GM23338 (cell line): Measurements from ENCODE around the gene WNT2B. TPM values are rescaled to one million over a fixed set of nuclear protein-coding genes. Genes with fewer than 3 reads are reported as not detected.

Source experiments
- ATAC-seq: fragments of 200-7000 bp; cut with Tn5 transposase; 3 replicates; pipeline ENCODE4 v1.9.1; 2020
- DNase-seq: peaks from one replicate; pipeline ENCODE4 v3.0.0-alpha.2; 2015; ENCODE audit warnings: low spot score
- H2AFZ ChIP-seq: fragments of 200-600 bp; sonication (generic); 2 replicates; pipeline ENCODE4 v1.8.0; 2016; ENCODE audit warnings: antibody characterized with exemption, mild to moderate bottlenecking, moderate library complexity
- H3F3A ChIP-seq: fragments of 200-600 bp; sonication (generic); replicated peaks from 2 replicates; pipeline ENCODE4 v1.8.0; 2017; ENCODE audit warnings: antibody characterized with exemption, mixed run types, low read depth
- H3K27ac ChIP-seq: fragments of 200-600 bp; sonication (generic); 2 replicates; pipeline ENCODE4 v1.6.1; 2016; ENCODE audit warnings: low read depth
- H3K27me3 ChIP-seq: fragments of 200-600 bp; sonication (generic); 2 replicates; pipeline ENCODE4 v1.8.0; 2016; ENCODE audit warnings: mild to moderate bottlenecking, mixed run types, moderate library complexity; ENCODE audit not compliant: insufficient read depth
- H3K36me3 ChIP-seq: fragments of 200-600 bp; sonication (generic); 2 replicates; pipeline ENCODE4 v1.8.0; 2016; ENCODE audit warnings: mild to moderate bottlenecking; ENCODE audit not compliant: insufficient read depth
- H3K4me1 ChIP-seq: fragments of 200-600 bp; sonication (generic); 2 replicates; pipeline ENCODE4 v1.8.0; 2016; ENCODE audit warnings: mild to moderate bottlenecking, moderate library complexity; ENCODE audit not compliant: insufficient read depth
- H3K4me2 ChIP-seq: fragments of 200-600 bp; sonication (generic); 2 replicates; pipeline ENCODE4 v1.7.1; 2017; ENCODE audit warnings: mixed run types
- H3K4me3 ChIP-seq: fragments of 200-600 bp; sonication (generic); 2 replicates; pipeline ENCODE4 v1.6.1; 2016; ENCODE audit warnings: mixed run types
- H3K79me2 ChIP-seq: fragments of 200-600 bp; sonication (generic); replicated peaks from 2 replicates; pipeline ENCODE4 v1.8.0; 2017; ENCODE audit warnings: mild to moderate bottlenecking; ENCODE audit not compliant: insufficient read depth
- H3K9me2 ChIP-seq: fragments of 200-600 bp; sonication (generic); 2 replicates; pipeline ENCODE4 v1.8.0; 2017; ENCODE audit not compliant: insufficient read depth
- H4K20me1 ChIP-seq: fragments of 200-600 bp; sonication (generic); replicated peaks from 2 replicates; pipeline ENCODE4 v1.8.0; 2017; ENCODE audit warnings: mild to moderate bottlenecking; ENCODE audit not compliant: insufficient read depth
- H3K27ac Mint-ChIP-seq: 2 replicates; pipeline ENCODE4 v1.8.0; 2020; ENCODE audit warnings: inconsistent platforms, mild to moderate bottlenecking, moderate library complexity, mixed read lengths
- H3K27me3 Mint-ChIP-seq: 3 replicates; pipeline ENCODE4 v1.8.0; 2022; ENCODE audit warnings: low read depth, mild to moderate bottlenecking, moderate library complexity, mixed read lengths, inconsistent platforms; ENCODE audit not compliant: insufficient read depth, poor library complexity
- H3K36me3 Mint-ChIP-seq: 3 replicates; pipeline ENCODE4 v1.8.0; 2021; ENCODE audit warnings: low read depth, mild to moderate bottlenecking, inconsistent platforms, moderate library complexity, mixed read lengths
- H3K4me1 Mint-ChIP-seq: 3 replicates; pipeline ENCODE4 v1.8.0; 2020; ENCODE audit warnings: mild to moderate bottlenecking, inconsistent platforms, mixed read lengths
- H3K4me3 Mint-ChIP-seq: 3 replicates; pipeline ENCODE4 v1.8.0; 2021; ENCODE audit warnings: moderate library complexity, mild to moderate bottlenecking, inconsistent platforms, mixed read lengths
- H3K9me3 Mint-ChIP-seq: 3 replicates; pipeline ENCODE4 v1.8.0; 2020; ENCODE audit warnings: moderate library complexity, mild to moderate bottlenecking, inconsistent platforms, mixed read lengths
- CTCF ChIP-seq, 2 experiments: fragments of 200-600 bp in 1 of 2; sonication (generic) in 1 of 2; conservative IDR thresholded peaks; 2 replicates each; pipeline versions ENCODE4 v1.5.1 to v1.6.1; 2016 to 2017; ENCODE audit warnings: antibody characterized with exemption in 2 of 2, low read depth in 2 of 2, mild to moderate bottlenecking in 2 of 2, moderate library complexity in 1 of 2
- EZH2 ChIP-seq: fragments of 200-600 bp; sonication (generic); IDR thresholded peaks from one replicate; pipeline ENCODE4 v1.8.0; 2017; ENCODE audit warnings: antibody characterized with exemption, mild to moderate bottlenecking, low read depth; ENCODE audit not compliant: unreplicated experiment
- REST ChIP-seq: IDR thresholded peaks from one replicate; pipeline ENCODE4 v1.6.1; 2018; ENCODE audit warnings: antibody characterized with exemption; ENCODE audit not compliant: unreplicated experiment
- polyA plus RNA-seq: library from polyadenylated mRNA; unstranded; fragments of >200 nt; fragmentation: Nextera tagmentation; extraction: Ambion mirVana; gene quantifications from 2 replicates; pipeline ENCODE4 v1.2.1, GENCODE V29; 2016
- total RNA-seq: library from RNA; depleted of rRNA; stranded (reverse); fragments of >200 nt; shearing (Covaris generic); gene quantifications from 2 replicates; pipeline ENCODE4 v1.2.3, GENCODE V29; 2014
- TF ChIP-seq, protein P1 (sequence below): IDR thresholded peaks from 2 replicates; pipeline ENCODE4 v1.6.1; 2016; ENCODE audit warnings: antibody characterized with exemption
- TF ChIP-seq, protein P2 (sequence below): fragments of 250-450 bp; sonication (Bioruptor Pico); IDR thresholded peaks from 2 replicates; pipeline ENCODE4 v1.5.0; 2020; ENCODE audit warnings: mild to moderate bottlenecking, moderate library complexity

Gene WNT2B
- total and polyA plus RNA-seq, 2 experiments from 2014 or later = 0.50 to 0.90 TPM

GRCh38 chr1:112532064-112532463 is 23.3 kb downstream of the WNT2B start:
- Histone ChIP-seq H3K4me3 (no peak overlapping the region), H3K4me1 (peaks cover 8% of the 10 kb centered on the region), H3K27me3 (no peaks in the 10 kb centered on the region), H3F3A (no peaks in the 10 kb centered on the region), H4K20me1 (peaks cover 8% of the 10 kb centered on the region; the same call in 1 of the 2 replicates), H3K27ac (no peak overlapping the region), H3K36me3 (no peaks in the 10 kb centered on the region), H2AFZ (no peak overlapping the region), H3K4me2 (no peak overlapping the region), H3K79me2 (no peaks in the 10 kb centered on the region), H3K9me2 (no peaks in the 10 kb centered on the region)
- Mint-ChIP-seq H3K4me3 (no peak overlapping the region), H3K27me3 (peaks cover 3% of the 10 kb centered on the region), H3K36me3 (no peaks in the 10 kb centered on the region), H3K9me3 (no peaks in the 10 kb centered on the region), H3K27ac (no peak overlapping the region), H3K4me1 (peaks cover 10% of the 10 kb centered on the region)
- no peak for DNase-seq
- TF ChIP-seq REST (no peak), CTCF (conservative IDR thresholded peaks at IDR 0.05; ENCODE audit: low read depth in 2 of 2) (no peak), EZH2 (no peak)
- TF ChIP-seq, protein P1, sequence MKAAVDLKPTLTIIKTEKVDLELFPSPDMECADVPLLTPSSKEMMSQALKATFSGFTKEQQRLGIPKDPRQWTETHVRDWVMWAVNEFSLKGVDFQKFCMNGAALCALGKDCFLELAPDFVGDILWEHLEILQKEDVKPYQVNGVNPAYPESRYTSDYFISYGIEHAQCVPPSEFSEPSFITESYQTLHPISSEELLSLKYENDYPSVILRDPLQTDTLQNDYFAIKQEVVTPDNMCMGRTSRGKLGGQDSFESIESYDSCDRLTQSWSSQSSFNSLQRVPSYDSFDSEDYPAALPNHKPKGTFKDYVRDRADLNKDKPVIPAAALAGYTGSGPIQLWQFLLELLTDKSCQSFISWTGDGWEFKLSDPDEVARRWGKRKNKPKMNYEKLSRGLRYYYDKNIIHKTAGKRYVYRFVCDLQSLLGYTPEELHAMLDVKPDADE = no peak
- TF ChIP-seq, protein P2, sequence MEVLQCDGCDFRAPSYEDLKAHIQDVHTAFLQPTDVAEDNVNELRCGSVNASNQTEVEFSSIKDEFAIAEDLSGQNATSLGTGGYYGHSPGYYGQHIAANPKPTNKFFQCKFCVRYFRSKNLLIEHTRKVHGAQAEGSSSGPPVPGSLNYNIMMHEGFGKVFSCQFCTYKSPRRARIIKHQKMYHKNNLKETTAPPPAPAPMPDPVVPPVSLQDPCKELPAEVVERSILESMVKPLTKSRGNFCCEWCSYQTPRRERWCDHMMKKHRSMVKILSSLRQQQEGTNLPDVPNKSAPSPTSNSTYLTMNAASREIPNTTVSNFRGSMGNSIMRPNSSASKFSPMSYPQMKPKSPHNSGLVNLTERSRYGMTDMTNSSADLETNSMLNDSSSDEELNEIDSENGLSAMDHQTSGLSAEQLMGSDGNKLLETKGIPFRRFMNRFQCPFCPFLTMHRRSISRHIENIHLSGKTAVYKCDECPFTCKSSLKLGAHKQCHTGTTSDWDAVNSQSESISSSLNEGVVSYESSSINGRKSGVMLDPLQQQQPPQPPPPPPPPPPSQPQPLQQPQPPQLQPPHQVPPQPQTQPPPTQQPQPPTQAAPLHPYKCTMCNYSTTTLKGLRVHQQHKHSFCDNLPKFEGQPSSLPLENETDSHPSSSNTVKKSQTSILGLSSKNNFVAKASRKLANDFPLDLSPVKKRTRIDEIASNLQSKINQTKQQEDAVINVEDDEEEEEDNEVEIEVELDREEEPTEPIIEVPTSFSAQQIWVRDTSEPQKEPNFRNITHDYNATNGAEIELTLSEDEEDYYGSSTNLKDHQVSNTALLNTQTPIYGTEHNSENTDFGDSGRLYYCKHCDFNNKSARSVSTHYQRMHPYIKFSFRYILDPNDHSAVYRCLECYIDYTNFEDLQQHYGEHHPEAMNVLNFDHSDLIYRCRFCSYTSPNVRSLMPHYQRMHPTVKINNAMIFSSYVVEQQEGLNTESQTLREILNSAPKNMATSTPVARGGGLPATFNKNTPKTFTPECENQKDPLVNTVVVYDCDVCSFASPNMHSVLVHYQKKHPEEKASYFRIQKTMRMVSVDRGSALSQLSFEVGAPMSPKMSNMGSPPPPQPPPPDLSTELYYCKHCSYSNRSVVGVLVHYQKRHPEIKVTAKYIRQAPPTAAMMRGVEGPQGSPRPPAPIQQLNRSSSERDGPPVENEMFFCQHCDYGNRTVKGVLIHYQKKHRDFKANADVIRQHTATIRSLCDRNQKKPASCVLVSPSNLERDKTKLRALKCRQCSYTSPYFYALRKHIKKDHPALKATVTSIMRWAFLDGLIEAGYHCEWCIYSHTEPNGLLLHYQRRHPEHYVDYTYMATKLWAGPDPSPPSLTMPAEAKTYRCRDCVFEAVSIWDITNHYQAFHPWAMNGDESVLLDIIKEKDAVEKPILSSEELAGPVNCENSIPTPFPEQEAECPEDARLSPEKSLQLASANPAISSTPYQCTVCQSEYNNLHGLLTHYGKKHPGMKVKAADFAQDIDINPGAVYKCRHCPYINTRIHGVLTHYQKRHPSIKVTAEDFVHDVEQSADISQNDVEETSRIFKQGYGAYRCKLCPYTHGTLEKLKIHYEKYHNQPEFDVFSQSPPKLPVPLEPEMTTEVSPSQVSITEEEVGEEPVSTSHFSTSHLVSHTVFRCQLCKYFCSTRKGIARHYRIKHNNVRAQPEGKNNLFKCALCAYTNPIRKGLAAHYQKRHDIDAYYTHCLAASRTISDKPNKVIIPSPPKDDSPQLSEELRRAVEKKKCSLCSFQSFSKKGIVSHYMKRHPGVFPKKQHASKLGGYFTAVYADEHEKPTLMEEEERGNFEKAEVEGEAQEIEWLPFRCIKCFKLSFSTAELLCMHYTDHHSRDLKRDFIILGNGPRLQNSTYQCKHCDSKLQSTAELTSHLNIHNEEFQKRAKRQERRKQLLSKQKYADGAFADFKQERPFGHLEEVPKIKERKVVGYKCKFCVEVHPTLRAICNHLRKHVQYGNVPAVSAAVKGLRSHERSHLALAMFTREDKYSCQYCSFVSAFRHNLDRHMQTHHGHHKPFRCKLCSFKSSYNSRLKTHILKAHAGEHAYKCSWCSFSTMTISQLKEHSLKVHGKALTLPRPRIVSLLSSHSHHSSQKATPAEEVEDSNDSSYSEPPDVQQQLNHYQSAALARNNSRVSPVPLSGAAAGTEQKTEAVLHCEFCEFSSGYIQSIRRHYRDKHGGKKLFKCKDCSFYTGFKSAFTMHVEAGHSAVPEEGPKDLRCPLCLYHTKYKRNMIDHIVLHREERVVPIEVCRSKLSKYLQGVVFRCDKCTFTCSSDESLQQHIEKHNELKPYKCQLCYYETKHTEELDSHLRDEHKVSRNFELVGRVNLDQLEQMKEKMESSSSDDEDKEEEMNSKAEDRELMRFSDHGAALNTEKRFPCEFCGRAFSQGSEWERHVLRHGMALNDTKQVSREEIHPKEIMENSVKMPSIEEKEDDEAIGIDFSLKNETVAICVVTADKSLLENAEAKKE (CRISPR knock-in tag) = no peak
- no peak for ATAC-seq
